Activated T-cell treated with anti-CD3 and anti-CD28 coated beads for 48 hours (primary cell): ENCODE measurements around the gene MAPK7.

Experiments used
- DNase-seq: peaks from one replicate; pipeline ENCODE4 v3.0.0-alpha.2; 2020; ENCODE audit warnings: low read depth

MAPK7 gene

GRCh38 chr17:19380481-19381301 is 2.4 kb downstream of the MAPK7 start:
- no peak for DNase-seq

GRCh38 chr17:19381361-19381740 is 3.1 kb downstream of the MAPK7 start:
- no peak for DNase-seq

- DNase-seq: no peak
These were observed 3.6 kb downstream of the MAPK7 start for GRCh38 chr17:19381741-19382444.

- DNase-seq: no peak
These were observed 4.5 kb downstream of the MAPK7 start for GRCh38 chr17:19382531-19383444.

GRCh38 chr17:19383681-19384470 is 5.6 kb downstream of the MAPK7 start:
- DNase-seq: no peak

- DNase-seq: no peak
These were observed 6.6 kb downstream of the MAPK7 start for GRCh38 chr17:19384723-19385391.

GRCh38 chr17:19385521-19385983 is 7.3 kb downstream of the MAPK7 start:
- no peak for DNase-seq

GRCh38 chr17:19386051-19386929 is 8.0 kb downstream of the MAPK7 start:
- DNase-seq: no peak

- no peak for DNase-seq
These were observed 8.9 kb downstream of the MAPK7 start, which contains the start of gene MFAP4 for GRCh38 chr17:19386974-19387920. Gene MFAP4, minus strand, starts transcription at chr17:19387190. Its CDS starts 35 bp downstream, at chr17:19387155.

- no peak for DNase-seq
These were observed 9.7 kb downstream of the MAPK7 start for GRCh38 chr17:19387921-19388521.

- no peak for DNase-seq
These were observed 10.8 kb downstream of the MAPK7 start for GRCh38 chr17:19388791-19389785.

GRCh38 chr17:19390951-19391350 is 12.7 kb downstream of the MAPK7 start:
- no peak for DNase-seq

- DNase-seq: no peak
These were observed 13.1 kb downstream of the MAPK7 start for GRCh38 chr17:19391432-19391831.

- no peak for DNase-seq
These were observed 14.0 kb downstream of the MAPK7 start for GRCh38 chr17:19392303-19392702.

- DNase-seq: no peak
These were observed 19.3 kb downstream of the MAPK7 start for GRCh38 chr17:19397556-19398041.

- DNase-seq: no peak
These were observed 20.2 kb downstream of the MAPK7 start for GRCh38 chr17:19398301-19399181.
